Mucosa of rectum (tissue), 2 donors: ENCODE results near the gene BLMH.
"Not testable (repeated sequence)": the region's sequence is repeated elsewhere in the genome, so short reads cannot be mapped to it uniquely, and the experiment has no call there.

Source experiments
- H3K27ac ChIP-seq, 2 donors: one replicate each; pipeline ENCODE4 v1.7.0; 2013; ENCODE audit warnings: inconsistent platforms in 2 of 2, low read depth in 2 of 2, low read length in 2 of 2
- H3K27me3 ChIP-seq, 2 donors: one replicate each; pipeline ENCODE4 v1.7.0; 2013; ENCODE audit warnings: low read length in 2 of 2; ENCODE audit not compliant: control insufficient read depth in 2 of 2, insufficient read depth in 2 of 2
- H3K36me3 ChIP-seq, 2 donors: one replicate each; pipeline ENCODE4 v1.7.0; 2013; ENCODE audit warnings: low read length in 2 of 2; ENCODE audit not compliant: control insufficient read depth in 2 of 2, insufficient read depth in 2 of 2
- H3K4me1 ChIP-seq, 2 donors: one replicate each; pipeline ENCODE4 v1.7.0; 2013; ENCODE audit warnings: low read length in 2 of 2, mild to moderate bottlenecking in 1 of 2; ENCODE audit not compliant: control insufficient read depth in 2 of 2, insufficient read depth in 2 of 2
- H3K4me3 ChIP-seq, 2 donors: one replicate each; pipeline ENCODE4 v1.7.0; 2013; ENCODE audit warnings: low read length in 2 of 2
- H3K9ac ChIP-seq, 2 donors: one replicate each; pipeline ENCODE4 v1.7.0; 2013; ENCODE audit warnings: low read length in 2 of 2, low read depth in 1 of 2, mild to moderate bottlenecking in 1 of 2
- H3K9me3 ChIP-seq, 2 donors: one replicate each; pipeline ENCODE4 v1.7.0; 2013; ENCODE audit warnings: low read length in 2 of 2; ENCODE audit not compliant: control insufficient read depth in 2 of 2
- donor health status: healthy.
- donor health status: Normal muscosa, but diverticular disease.

The BLMH gene

GRCh38 chr17:30232824-30233427 lies 58.8 kb downstream of the BLMH start:
- peaks cover 23 to 25% of the 10 kb centered on the region in 2 donors for H3K27me3 ChIP-seq
- no peak overlapping the region for H3K9ac ChIP-seq
- no peak overlapping the region for H3K4me3 ChIP-seq
- H3K9me3 ChIP-seq = no peaks in the 10 kb centered on the region
- H3K27ac ChIP-seq = no peak overlapping the region
- peaks cover 7 to 20% of the 10 kb centered on the region in 2 donors for H3K4me1 ChIP-seq
- H3K36me3 ChIP-seq = no peaks in the 10 kb centered on the region

DNA sequence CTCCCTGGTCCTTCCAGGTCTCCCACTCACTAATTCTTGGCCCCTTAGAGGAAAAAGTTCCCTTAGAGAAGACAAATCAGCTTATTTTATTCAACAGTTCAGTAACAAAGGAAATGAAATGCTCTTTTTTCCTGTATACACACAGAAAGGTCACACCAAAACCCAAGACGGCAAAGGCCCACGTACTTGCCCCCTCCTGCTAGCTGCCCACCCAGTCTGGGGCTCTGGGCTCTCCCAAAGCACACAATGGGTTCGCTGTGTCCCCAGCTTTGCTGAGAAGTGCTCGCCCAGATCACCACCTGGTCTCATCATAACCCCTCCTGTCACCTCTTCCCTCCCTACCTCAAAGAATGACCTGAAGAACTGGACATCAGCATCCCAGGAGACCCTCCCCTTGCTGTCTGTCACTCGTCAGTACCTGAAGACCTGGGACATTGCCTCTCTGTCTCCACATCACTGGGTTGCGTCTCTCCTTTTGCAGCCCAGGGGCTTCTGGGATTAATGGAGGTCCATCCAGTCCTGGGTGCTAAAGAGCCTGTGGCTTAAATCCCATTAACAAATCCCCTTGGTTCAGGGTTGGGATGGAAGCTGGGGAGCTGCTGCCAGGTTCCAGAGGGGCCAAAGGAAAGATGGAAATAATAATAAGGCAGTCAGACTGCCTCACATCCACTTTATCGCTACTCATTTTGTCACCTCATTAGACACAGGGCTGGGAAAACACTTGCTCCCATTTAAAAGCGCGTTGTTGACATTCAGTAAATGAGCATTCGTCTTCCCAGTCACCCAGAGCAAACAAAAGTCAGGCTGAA lies 59.5 kb downstream of the BLMH start:
- Histone ChIP-seq H3K27me3 (peaks cover 17 to 18% of the 10 kb centered on the region in 2 donors), H3K9ac (no peak overlapping the region), H3K27ac (no peak overlapping the region), H3K4me3 (no peak overlapping the region), H3K36me3 (no peaks in the 10 kb centered on the region), H3K4me1 (peaks cover 7 to 15% of the 10 kb centered on the region in 2 donors), H3K9me3 (no peaks in the 10 kb centered on the region)

DNA sequence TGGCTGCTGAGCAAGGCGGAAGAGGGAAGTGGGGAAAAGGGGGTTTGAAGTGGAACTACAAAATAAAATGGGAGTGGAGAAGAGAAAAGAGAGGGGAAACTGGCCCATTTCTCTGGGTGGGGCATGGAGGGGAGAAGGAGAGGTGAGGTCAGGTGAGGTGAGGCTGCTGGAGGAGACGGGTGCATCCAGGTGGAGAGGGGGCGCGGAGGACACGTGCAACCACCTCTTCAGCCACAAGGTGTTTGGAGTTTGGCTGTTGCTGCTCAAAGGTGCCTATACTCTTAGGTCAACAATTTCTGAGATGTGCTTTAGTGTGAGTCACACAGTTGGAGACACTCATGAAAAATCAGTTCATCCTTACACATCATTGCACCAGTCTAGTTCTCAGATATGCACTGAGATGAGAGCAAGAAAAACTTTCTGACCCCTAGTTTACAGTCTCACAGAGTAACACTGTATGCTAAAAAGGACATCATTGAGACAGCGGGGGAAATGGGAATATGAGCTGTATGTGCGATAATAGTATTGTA lies 61.1 kb downstream of the BLMH start:
- H3K9ac ChIP-seq = no peak overlapping the region
- H3K36me3 ChIP-seq = no peaks in the 10 kb centered on the region
- H3K4me1 ChIP-seq = peaks cover 3 to 8% of the 10 kb centered on the region in 2 donors
- no peaks in the 10 kb centered on the region for H3K9me3 ChIP-seq
- no peak overlapping the region for H3K4me3 ChIP-seq
- peaks cover 13 to 14% of the 10 kb centered on the region in 2 donors for H3K27me3 ChIP-seq
- H3K27ac ChIP-seq = no peak overlapping the region

DNA sequence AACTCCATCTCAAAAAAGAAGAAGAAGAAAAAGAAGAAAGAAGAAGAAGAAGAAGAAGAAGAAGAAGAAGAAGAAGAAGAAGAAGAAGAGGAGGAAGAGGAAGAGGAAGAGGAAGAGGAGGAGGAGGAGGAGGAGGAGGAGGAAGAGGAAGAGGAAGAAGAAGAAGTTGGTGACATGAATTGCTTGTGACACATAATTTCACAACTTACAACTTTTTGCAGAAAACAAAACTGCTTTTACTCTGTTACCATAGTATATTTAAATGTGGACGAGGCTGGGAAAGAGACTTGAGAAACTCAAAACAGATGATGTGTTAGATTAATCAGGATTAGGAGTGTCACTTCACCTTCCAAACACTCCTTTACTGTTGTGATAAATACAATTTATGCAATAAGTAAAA lies 61.7 kb downstream of the BLMH start:
- H3K27ac ChIP-seq, H3K9me3 ChIP-seq, H3K4me1 ChIP-seq, H3K4me3 ChIP-seq, H3K36me3 ChIP-seq, H3K9ac ChIP-seq: not testable (repeated sequence)
- H3K27me3 ChIP-seq = peaks cover 13 to 14% of the 10 kb centered on the region in 2 donors

DNA sequence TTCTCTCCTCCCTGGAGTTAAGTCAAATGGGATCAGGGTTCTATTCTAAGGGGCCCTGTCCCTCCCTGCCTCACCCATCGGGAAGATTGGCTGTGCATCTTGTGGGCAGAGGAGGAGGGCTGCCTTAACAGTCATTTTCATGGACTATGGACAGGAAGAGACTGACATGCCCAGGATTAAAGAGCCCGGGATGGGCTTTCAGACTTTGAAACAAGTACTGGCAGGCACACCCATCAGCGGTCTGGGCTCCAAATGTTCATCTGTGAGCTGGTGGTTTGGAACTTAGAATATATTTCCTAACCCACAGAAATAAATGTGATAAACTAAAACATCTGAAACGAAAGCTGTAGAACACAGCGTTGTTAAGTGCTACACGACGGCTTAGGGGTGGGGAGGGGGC lies 62.7 kb downstream of the BLMH start:
- Histone ChIP-seq H3K9me3 (no peaks in the 10 kb centered on the region), H3K27me3 (peaks cover 8 to 14% of the 10 kb centered on the region in 2 donors), H3K36me3 (no peaks in the 10 kb centered on the region), H3K4me1 (peaks cover 0 to 3% of the 10 kb centered on the region in 2 donors), H3K9ac (no peak overlapping the region), H3K4me3 (no peak overlapping the region), H3K27ac (no peak overlapping the region)

GRCh38 chr17:30228011-30228410 lies 63.7 kb downstream of the BLMH start:
- no peak overlapping the region for H3K9ac ChIP-seq
- no peak overlapping the region for H3K27ac ChIP-seq
- peaks cover 6% of the 10 kb centered on the region in 2 donors for H3K27me3 ChIP-seq
- no peaks in the 10 kb centered on the region for H3K36me3 ChIP-seq
- peaks cover 2 to 7% of the 10 kb centered on the region in 2 donors for H3K4me1 ChIP-seq
- no peaks in the 10 kb centered on the region for H3K9me3 ChIP-seq
- H3K4me3 ChIP-seq = no peak overlapping the region

- Histone ChIP-seq H3K36me3 (no peaks in the 10 kb centered on the region), H3K27me3 (peaks cover 0 to 3% of the 10 kb centered on the region in 2 donors), H3K9me3 (no peaks in the 10 kb centered on the region), H3K4me1 (peaks cover 2 to 11% of the 10 kb centered on the region in 2 donors), H3K27ac (no peak overlapping the region), H3K9ac (no peak overlapping the region), H3K4me3 (no peak overlapping the region)
Observed at GRCh38 chr17:30226878-30227277, 64.9 kb downstream of the BLMH start.

- H3K4me3 ChIP-seq = no peak overlapping the region
- H3K27ac ChIP-seq = no peak overlapping the region
- peaks cover 2 to 11% of the 10 kb centered on the region in 2 donors for H3K4me1 ChIP-seq
Observed at GRCh38 chr17:30225919-30226553, 65.7 kb downstream of the BLMH start.

DNA sequence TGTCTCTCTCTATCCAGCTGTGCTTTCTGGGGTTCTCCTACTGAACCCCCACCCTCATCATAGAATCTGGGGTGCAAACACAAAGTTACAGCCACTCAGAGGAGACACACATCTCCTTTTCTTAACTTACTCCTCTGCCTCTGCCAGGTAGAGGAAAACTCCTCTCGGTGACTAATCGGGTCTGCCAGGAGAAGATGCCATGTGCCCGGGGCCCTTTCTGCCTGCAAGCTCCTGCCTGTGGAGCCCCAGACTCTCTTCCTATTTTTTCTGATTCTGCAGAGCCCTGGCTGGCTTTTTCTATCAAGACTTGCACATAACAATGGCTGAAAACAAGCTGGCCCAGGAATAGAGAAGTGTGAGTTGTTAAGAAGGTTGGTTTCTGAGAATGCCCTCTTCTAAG lies 66.6 kb downstream of the BLMH start:
- Histone ChIP-seq H3K4me3 (no peak overlapping the region), H3K9me3 (no peaks in the 10 kb centered on the region), H3K4me1 (peaks cover 2 to 11% of the 10 kb centered on the region in 2 donors), H3K27me3 (no peaks in the 10 kb centered on the region), H3K36me3 (no peaks in the 10 kb centered on the region), H3K9ac (no peak overlapping the region), H3K27ac (no peak overlapping the region)

More at GRCh38 chr17:30225919-30226553, 65.7 kb downstream of the BLMH start:
- Histone ChIP-seq H3K9me3 (no peaks in the 10 kb centered on the region), H3K9ac (no peak overlapping the region), H3K27me3 (peaks cover 0 to 3% of the 10 kb centered on the region in 2 donors), H3K36me3 (no peaks in the 10 kb centered on the region)

GRCh38 chr17:30224419-30224960 lies 67.3 kb downstream of the BLMH start:
- Histone ChIP-seq H3K4me1 (peaks cover 2 to 11% of the 10 kb centered on the region in 2 donors), H3K4me3 (no peak overlapping the region), H3K27ac (no peak overlapping the region)

More at GRCh38 chr17:30224419-30224960, 67.3 kb downstream of the BLMH start:
- Histone ChIP-seq H3K27me3 (no peaks in the 10 kb centered on the region), H3K9ac (no peak overlapping the region), H3K9me3 (no peaks in the 10 kb centered on the region), H3K36me3 (no peaks in the 10 kb centered on the region)
